ACC112 (cell line): ENCODE measurements around the gene DYNC1LI1.

Source experiments
- H2AFZ ChIP-seq: fragments of 200-600 bp; sonication (generic); one replicate; pipeline ENCODE4 v1.6.0; 2017; ENCODE audit warnings: antibody characterized with exemption, low read length; ENCODE audit not compliant: unreplicated experiment
- H3K27ac ChIP-seq: fragments of 200-600 bp; sonication (generic); 2 replicates; pipeline ENCODE4 v1.5.1; 2014; ENCODE audit warnings: low read depth, mild to moderate bottlenecking, antibody characterized with exemption, low read length, moderate library complexity
- H3K27me3 ChIP-seq: fragments of 200-600 bp; sonication (generic); 2 replicates; pipeline ENCODE4 v1.6.1; 2014; ENCODE audit warnings: mild to moderate bottlenecking, antibody characterized with exemption, low read length, moderate library complexity, mixed read lengths; ENCODE audit not compliant: insufficient read depth
- H3K36me3 ChIP-seq: fragments of 200-600 bp; sonication (generic); 2 replicates; pipeline ENCODE4 v1.6.1; 2016; ENCODE audit warnings: mild to moderate bottlenecking, antibody characterized with exemption, low read length, moderate library complexity, mixed read lengths; ENCODE audit not compliant: insufficient read depth
- H3K4me1 ChIP-seq: fragments of 200-600 bp; sonication (generic); one replicate; pipeline ENCODE4 v1.6.1; 2016; ENCODE audit warnings: low read length, mixed read lengths; ENCODE audit not compliant: insufficient read depth, unreplicated experiment, control insufficient read depth
- H3K4me3 ChIP-seq: fragments of 200-600 bp; sonication (generic); 2 replicates; pipeline ENCODE4 v1.5.1; 2014; ENCODE audit warnings: mild to moderate bottlenecking, low read depth, low read length
- H3K79me2 ChIP-seq: fragments of 200-600 bp; sonication (generic); one replicate; pipeline ENCODE4 v1.6.0; 2016; ENCODE audit warnings: low read length; ENCODE audit not compliant: control insufficient read depth, unreplicated experiment, insufficient read depth

The DYNC1LI1 gene

GRCh38 chr3:32557640-32558352 is 12.9 kb downstream of the DYNC1LI1 start:
- Histone ChIP-seq H3K27me3 (no peaks in the 10 kb centered on the region), H3K4me3 (no peak overlapping the region), H3K27ac (no peak overlapping the region), H3K36me3 (peaks cover under 1% of the 10 kb centered on the region), H3K4me1 (no peaks in the 10 kb centered on the region), H3K79me2 (peaks cover 51% of the 10 kb centered on the region), H2AFZ (no peak overlapping the region)

DNA sequence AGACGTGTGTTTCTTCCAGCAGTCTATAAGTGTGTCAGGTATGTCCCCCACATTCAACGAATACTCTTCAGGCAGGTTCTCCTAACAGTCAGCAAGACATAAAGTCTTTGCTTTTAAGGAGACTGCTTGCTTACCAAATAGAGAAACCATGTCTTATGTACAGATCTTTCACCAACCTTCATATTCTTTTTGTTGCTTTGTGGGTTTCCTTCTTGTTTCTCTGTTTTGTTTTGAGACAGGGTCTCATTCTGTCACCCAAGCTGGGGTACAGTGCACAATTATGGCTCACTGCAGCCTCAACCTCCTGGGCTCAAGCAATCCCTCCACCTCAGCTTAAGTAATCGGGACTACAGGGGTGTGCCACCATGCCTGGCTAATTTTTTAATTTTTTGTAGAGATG is 14.3 kb downstream of the DYNC1LI1 start:
- H3K79me2 ChIP-seq = peaks cover 53% of the 10 kb centered on the region
- H3K27me3 ChIP-seq = no peaks in the 10 kb centered on the region
- no peak overlapping the region for H3K27ac ChIP-seq
- H3K4me3 ChIP-seq = no peak overlapping the region
- H2AFZ ChIP-seq = no peak overlapping the region
- no peaks in the 10 kb centered on the region for H3K4me1 ChIP-seq
- H3K36me3 ChIP-seq = no peaks in the 10 kb centered on the region

DNA sequence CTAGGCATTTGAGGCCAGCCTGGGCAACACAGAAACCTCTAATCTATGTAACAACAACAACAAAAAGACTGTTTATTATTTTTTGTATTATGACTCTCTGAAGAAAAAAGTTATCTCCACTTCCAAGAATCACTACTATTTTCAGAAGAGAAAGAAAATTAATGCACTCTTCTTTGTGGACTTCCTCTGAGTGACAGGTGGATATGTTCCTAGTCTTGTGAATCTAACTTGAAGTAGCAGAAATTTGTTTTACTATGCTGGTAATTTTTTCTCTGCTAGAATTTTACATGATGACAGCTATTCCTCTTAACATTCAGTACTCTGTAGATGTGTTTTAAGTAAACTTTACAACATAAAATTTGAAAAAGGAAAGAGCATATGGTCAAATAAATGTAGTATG is 16.7 kb downstream of the DYNC1LI1 start:
- H3K27ac ChIP-seq = no peak overlapping the region
- H3K4me1 ChIP-seq = no peaks in the 10 kb centered on the region
- peaks cover 48% of the 10 kb centered on the region for H3K79me2 ChIP-seq
- no peaks in the 10 kb centered on the region for H3K27me3 ChIP-seq
- no peak overlapping the region for H3K4me3 ChIP-seq
- no peak overlapping the region for H2AFZ ChIP-seq
- no peaks in the 10 kb centered on the region for H3K36me3 ChIP-seq

DNA sequence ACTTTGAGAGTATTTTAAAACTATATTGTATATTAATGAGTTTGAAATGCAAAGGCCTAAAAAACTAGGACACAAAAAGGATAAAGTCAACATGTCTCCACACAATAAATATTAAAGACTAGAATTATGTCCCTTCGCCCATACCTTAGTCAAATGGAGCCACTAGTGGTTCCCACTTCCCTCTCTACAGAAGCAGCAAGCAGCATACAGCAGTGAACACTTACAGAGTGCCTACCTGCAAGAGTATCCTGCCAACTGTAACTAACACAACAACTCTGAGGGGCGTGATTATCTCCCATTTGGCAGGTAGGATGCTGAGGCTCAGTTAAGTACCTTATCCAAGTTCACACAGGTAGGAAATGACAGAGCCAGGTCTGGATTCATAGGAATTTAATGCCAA is 17.2 kb downstream of the DYNC1LI1 start:
- no peaks in the 10 kb centered on the region for H3K27me3 ChIP-seq
- no peaks in the 10 kb centered on the region for H3K4me1 ChIP-seq
- H3K4me3 ChIP-seq = no peak overlapping the region
- no peak overlapping the region for H3K27ac ChIP-seq
- H2AFZ ChIP-seq = no peak overlapping the region
- H3K79me2 ChIP-seq = peaks cover 48% of the 10 kb centered on the region
- H3K36me3 ChIP-seq = no peaks in the 10 kb centered on the region

DNA sequence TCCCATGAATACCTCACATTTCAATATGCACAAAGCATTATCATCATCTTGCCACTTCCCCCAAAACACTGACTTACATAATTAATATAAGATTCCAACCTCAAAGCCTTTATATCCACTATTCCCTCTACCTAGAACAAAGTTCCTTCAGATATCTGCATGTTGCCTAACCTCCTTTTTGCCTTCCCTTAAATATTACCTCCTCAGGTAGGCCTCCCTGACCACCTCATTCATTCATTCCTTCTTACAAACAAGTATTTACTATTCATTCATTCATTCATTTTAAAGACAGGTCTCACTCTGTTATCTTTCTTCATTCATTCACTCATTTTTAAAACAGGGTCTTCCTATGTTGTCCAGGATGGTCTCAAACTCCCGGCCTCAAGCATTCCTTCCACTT is 18.6 kb downstream of the DYNC1LI1 start:
- Histone ChIP-seq H3K79me2 (peaks cover 59% of the 10 kb centered on the region), H3K4me1 (no peaks in the 10 kb centered on the region), H3K27ac (no peak overlapping the region), H3K36me3 (no peaks in the 10 kb centered on the region), H2AFZ (no peak overlapping the region), H3K4me3 (no peak overlapping the region), H3K27me3 (no peaks in the 10 kb centered on the region)

- H3K36me3 ChIP-seq = no peaks in the 10 kb centered on the region
- H2AFZ ChIP-seq = no peak overlapping the region
- H3K4me1 ChIP-seq = no peaks in the 10 kb centered on the region
- H3K4me3 ChIP-seq = no peak overlapping the region
- no peaks in the 10 kb centered on the region for H3K27me3 ChIP-seq
- H3K27ac ChIP-seq = no peak overlapping the region
- peaks cover 61% of the 10 kb centered on the region for H3K79me2 ChIP-seq
These were observed 19.2 kb downstream of the DYNC1LI1 start for GRCh38 chr3:32551496-32551895.

DNA sequence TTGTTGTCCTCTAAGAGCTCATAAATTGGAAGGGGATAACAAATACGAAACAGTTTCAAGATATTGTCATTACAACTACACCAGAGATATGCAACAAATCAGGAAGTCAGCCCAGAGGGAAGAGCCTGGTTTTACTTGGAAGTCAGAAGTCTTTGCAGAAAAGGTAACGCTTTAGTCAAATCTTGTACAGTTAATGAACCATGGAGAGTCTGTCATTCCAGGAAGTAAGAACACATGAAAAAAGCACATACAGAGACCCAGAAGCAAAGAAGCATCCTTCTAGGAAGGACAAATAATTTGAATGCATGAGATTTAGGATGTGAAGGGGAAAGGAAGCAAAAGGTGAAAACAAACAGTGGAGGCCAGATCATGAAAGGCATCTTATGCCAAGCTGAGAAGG is 19.6 kb downstream of the DYNC1LI1 start:
- no peak overlapping the region for H3K4me3 ChIP-seq
- no peaks in the 10 kb centered on the region for H3K27me3 ChIP-seq
- H3K36me3 ChIP-seq = no peaks in the 10 kb centered on the region
- no peaks in the 10 kb centered on the region for H3K4me1 ChIP-seq
- H3K79me2 ChIP-seq = peaks cover 63% of the 10 kb centered on the region
- H3K27ac ChIP-seq = no peak overlapping the region
- H2AFZ ChIP-seq = no peak overlapping the region

DNA sequence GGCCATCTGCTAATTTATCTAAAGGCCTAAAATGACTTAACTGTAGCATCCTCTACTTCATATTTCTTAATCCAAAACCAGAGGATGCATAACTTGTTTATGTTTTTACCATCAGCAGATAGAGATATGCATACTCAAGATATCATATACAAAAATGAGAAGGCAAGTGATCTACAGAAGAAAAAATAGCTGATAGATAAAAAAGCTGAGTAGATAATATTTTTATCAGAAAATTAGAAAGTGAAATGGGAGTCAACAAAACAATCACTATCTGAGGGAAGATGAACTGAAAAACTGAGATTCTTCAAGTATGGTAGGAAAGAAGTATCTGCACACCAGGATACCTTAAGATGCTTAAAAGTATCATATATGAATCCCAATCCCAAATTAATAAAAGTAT is 25.4 kb downstream of the DYNC1LI1 start:
- H3K79me2 ChIP-seq = peaks cover 20% of the 10 kb centered on the region
- 0 out of 2 replicates have a peak, but pooled peaks cover 5% of the 10 kb centered on the region for H3K36me3 ChIP-seq

GRCh38 chr3:32544894-32545293 is 25.8 kb downstream of the DYNC1LI1 start:
- H3K79me2 ChIP-seq = peaks cover 20% of the 10 kb centered on the region
- no peak overlapping the region for H2AFZ ChIP-seq
- peaks cover 22% of the 10 kb centered on the region for H3K4me1 ChIP-seq
- H3K4me3 ChIP-seq = no peak overlapping the region
- H3K27me3 ChIP-seq = no peaks in the 10 kb centered on the region
- 0 out of 2 replicates have a peak, but pooled peaks cover 5% of the 10 kb centered on the region for H3K36me3 ChIP-seq
- H3K27ac ChIP-seq = peak overlapping the region; percentile 53; the same call in 1 of the 2 replicates

More for the DNA sequence above, 25.4 kb downstream of the DYNC1LI1 start:
- Histone ChIP-seq H3K27ac (no peak overlapping the region), H2AFZ (no peak overlapping the region), H3K4me3 (no peak overlapping the region), H3K4me1 (peaks cover 22% of the 10 kb centered on the region), H3K27me3 (no peaks in the 10 kb centered on the region)

DNA sequence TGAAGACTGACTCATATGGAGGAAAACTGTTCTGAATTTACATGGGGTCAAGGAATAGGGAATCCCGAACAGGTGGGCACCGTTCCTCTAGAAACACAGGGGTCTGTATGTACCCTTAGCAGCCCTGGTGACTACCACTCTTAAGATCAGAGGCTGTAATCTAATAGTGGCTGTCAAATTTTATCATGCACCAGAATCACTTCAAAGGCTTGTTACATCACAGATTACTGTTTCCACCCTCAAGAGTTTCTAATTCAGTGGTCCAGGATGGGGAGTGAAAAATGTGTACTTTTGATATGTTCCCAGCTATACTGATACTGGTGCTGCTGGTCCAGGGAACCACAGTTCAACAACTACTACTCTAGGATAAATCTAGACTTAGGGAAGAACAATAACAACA is 27.9 kb downstream of the DYNC1LI1 start:
- no peak overlapping the region for H3K4me3 ChIP-seq
- 0 out of 2 replicates have a peak, but pooled peaks cover 5% of the 10 kb centered on the region for H3K36me3 ChIP-seq
- no peaks in the 10 kb centered on the region for H3K27me3 ChIP-seq
- H3K79me2 ChIP-seq = peaks cover 13% of the 10 kb centered on the region
- no peak overlapping the region for H2AFZ ChIP-seq
- peaks cover 22% of the 10 kb centered on the region for H3K4me1 ChIP-seq
- H3K27ac ChIP-seq = peak overlapping the region; percentile 4; the same call in 1 of the 2 replicates

DNA sequence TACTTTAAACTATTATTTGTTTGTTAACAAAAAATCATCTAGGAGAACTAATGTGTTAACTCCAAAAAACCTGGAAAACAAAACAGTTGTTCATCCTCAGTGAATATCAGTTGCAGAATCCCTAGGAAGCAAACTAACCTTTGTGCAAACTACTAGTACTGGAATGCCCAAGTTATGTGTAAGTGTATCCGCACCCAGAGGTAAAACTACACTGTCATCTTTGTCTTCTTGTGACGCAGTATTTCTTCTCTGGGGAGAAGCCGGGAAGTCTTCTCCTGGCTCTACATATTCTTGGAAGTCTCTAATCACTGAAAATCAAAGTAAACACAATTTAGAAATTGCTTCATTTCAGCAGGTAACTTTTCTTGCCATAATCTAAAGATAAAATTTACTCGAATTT is 29.8 kb downstream of the DYNC1LI1 start:
- no peak overlapping the region for H3K4me3 ChIP-seq
- H3K36me3 ChIP-seq = 0 out of 2 replicates have a peak, but pooled peaks cover 5% of the 10 kb centered on the region
- peaks cover 5% of the 10 kb centered on the region for H3K79me2 ChIP-seq
- no peaks in the 10 kb centered on the region for H3K27me3 ChIP-seq
- peaks cover 22% of the 10 kb centered on the region for H3K4me1 ChIP-seq
- no peak overlapping the region for H2AFZ ChIP-seq
- no peak overlapping the region for H3K27ac ChIP-seq
